Smooth muscle cell (in vitro differentiated cells): Measurements from ENCODE around the gene PTPRD. TPM values are rescaled to one million over a fixed set of nuclear protein-coding genes. Genes with fewer than 3 reads are reported as not detected.

ENCODE experiments used
- DNase-seq: peaks from one replicate; lab custom pipeline; 2025; ENCODE audit not compliant: unreplicated experiment; lab: John Stamatoyannopoulos, UW
- H2AFZ ChIP-seq: fragments of 200-600 bp; sonication (generic); 2 replicates; pipeline ENCODE4 v1.6.0; 2016; ENCODE audit warnings: antibody characterized with exemption, low read depth, mild to moderate bottlenecking
- H3F3A ChIP-seq: fragments of 200-600 bp; sonication (generic); 2 replicates; pipeline ENCODE4 v1.6.0; 2017; ENCODE audit warnings: antibody characterized with exemption, low read depth
- H3K27ac ChIP-seq: fragments of 200-600 bp; sonication (generic); 2 replicates; pipeline ENCODE4 v1.5.1; 2016; ENCODE audit warnings: low read depth, mild to moderate bottlenecking
- H3K27me3 ChIP-seq: fragments of 200-600 bp; sonication (generic); 2 replicates; pipeline ENCODE4 v1.6.1; 2016; ENCODE audit warnings: low read depth, mild to moderate bottlenecking
- H3K36me3 ChIP-seq: fragments of 200-600 bp; sonication (generic); 2 replicates; pipeline ENCODE4 v1.5.1; 2016; ENCODE audit warnings: low read depth
- H3K4me1 ChIP-seq: fragments of 200-600 bp; sonication (generic); 2 replicates; pipeline ENCODE4 v1.5.1; 2016; ENCODE audit warnings: low read depth
- H3K4me2 ChIP-seq: fragments of 200-600 bp; sonication (generic); 2 replicates; pipeline ENCODE4 v1.6.0; 2016; ENCODE audit warnings: mild to moderate bottlenecking
- H3K4me3 ChIP-seq: fragments of 200-600 bp; sonication (generic); 2 replicates; pipeline ENCODE4 v1.5.1; 2016; ENCODE audit warnings: mild to moderate bottlenecking
- H3K79me2 ChIP-seq: fragments of 200-600 bp; sonication (generic); 2 replicates; pipeline ENCODE4 v1.6.0; 2016; ENCODE audit warnings: low read depth, mild to moderate bottlenecking
- H3K9ac ChIP-seq: fragments of 200-600 bp; sonication (generic); 2 replicates; pipeline ENCODE4 v1.6.0; 2016; ENCODE audit warnings: low read depth
- H3K9me3 ChIP-seq: fragments of 200-600 bp; sonication (generic); replicated peaks from 2 replicates; pipeline ENCODE4 v1.5.1; 2016; ENCODE audit warnings: low read depth
- H4K20me1 ChIP-seq: fragments of 200-600 bp; sonication (generic); 2 replicates; pipeline ENCODE4 v1.6.0; 2016; ENCODE audit warnings: low read depth
- WGBS: methylation state at CpG from one replicate; pipeline ENCODE4 v1.1.7; 2016; ENCODE audit warnings: low lambda C conversion rate; 5-methylcytosine and 5-hydroxymethylcytosine counted together
- polyA plus RNA-seq: library from polyadenylated mRNA; unstranded; fragments of >200 nt; fragmentation: Nextera tagmentation; extraction: Ambion mirVana; gene quantifications from 2 replicates; pipeline ENCODE4 v1.2.1, GENCODE V29; 2016
- total RNA-seq: library from RNA; depleted of rRNA; stranded (reverse); fragments of >200 nt; gene quantifications from 2 replicates; pipeline ENCODE4 v1.2.3, GENCODE V29; 2014
- TF ChIP-seq, protein P1 (sequence below): fragments of 200-600 bp; sonication (generic); IDR thresholded peaks from 2 replicates; pipeline ENCODE4 v1.5.1; 2017; ENCODE audit warnings: borderline replicate concordance, mild to moderate bottlenecking, antibody characterized with exemption; ENCODE audit not compliant: insufficient read depth, poor library complexity, severe bottlenecking

Gene PTPRD
- total and polyA plus RNA-seq, 2 experiments from 2014 or later = 6.5 to 61.0 TPM

DNA sequence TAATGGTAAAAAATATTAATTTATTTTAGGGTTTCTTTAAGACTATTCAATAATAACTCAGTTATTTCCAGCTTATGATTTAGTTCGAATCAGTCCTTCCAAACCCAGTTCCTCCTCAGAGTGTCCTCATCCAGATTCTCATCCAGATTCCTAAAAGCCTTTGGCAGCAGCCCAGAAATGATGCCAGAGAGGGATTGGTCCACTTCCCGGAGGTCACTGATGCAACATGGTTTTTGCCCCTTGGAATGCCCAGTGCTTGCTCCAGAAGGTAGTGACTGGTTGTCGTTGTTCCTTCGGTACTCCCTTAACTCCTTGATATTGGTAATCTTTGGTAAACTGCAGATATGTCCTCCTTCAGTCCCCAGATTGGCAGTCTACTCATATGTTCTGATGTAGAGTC lies 2320.1 kb downstream of the PTPRD start:
- H3K79me2 ChIP-seq = no peaks in the 10 kb centered on the region
- no peak overlapping the region for H3K9ac ChIP-seq
- no peaks in the 10 kb centered on the region for H3K4me1 ChIP-seq
- no peaks in the 10 kb centered on the region for H3K27me3 ChIP-seq
- no peak overlapping the region for H2AFZ ChIP-seq
- WGBS = 98% methylated on average over 4 of the region's 4 CpGs
- no peak for DNase-seq
- H3K27ac ChIP-seq = no peak overlapping the region
- H3K4me3 ChIP-seq = no peak overlapping the region
- H4K20me1 ChIP-seq = no peaks in the 10 kb centered on the region
- TF ChIP-seq, protein P1, sequence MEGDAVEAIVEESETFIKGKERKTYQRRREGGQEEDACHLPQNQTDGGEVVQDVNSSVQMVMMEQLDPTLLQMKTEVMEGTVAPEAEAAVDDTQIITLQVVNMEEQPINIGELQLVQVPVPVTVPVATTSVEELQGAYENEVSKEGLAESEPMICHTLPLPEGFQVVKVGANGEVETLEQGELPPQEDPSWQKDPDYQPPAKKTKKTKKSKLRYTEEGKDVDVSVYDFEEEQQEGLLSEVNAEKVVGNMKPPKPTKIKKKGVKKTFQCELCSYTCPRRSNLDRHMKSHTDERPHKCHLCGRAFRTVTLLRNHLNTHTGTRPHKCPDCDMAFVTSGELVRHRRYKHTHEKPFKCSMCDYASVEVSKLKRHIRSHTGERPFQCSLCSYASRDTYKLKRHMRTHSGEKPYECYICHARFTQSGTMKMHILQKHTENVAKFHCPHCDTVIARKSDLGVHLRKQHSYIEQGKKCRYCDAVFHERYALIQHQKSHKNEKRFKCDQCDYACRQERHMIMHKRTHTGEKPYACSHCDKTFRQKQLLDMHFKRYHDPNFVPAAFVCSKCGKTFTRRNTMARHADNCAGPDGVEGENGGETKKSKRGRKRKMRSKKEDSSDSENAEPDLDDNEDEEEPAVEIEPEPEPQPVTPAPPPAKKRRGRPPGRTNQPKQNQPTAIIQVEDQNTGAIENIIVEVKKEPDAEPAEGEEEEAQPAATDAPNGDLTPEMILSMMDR = no peak
- H3K4me2 ChIP-seq = no peak overlapping the region
- H3K9me3 ChIP-seq = no peaks in the 10 kb centered on the region
- no peaks in the 10 kb centered on the region for H3K36me3 ChIP-seq
- no peaks in the 10 kb centered on the region for H3F3A ChIP-seq

DNA sequence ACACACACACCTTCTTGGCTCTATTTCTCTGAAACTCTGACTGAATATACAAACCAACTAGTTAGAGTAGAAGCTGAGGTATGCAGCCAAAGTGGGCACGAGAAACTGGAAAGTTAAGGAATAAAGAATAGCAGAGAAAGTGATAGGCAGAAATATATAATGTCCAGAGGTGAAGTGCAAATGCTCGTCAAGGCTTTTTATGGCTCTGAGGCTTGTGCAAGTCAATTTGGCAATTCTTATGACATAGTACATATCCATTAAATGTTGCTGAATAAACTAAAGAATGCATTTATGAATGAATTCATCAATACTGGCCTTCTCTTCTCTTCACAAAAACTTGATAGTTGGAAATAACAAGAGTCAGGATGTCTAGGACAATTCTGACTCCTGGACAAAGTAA lies 2323.1 kb downstream of the PTPRD start:
- WGBS = 86% methylated on average over 2 of the region's 2 CpGs
- DNase-seq = no peak
- Histone ChIP-seq H3K27me3 (no peaks in the 10 kb centered on the region), H3K79me2 (no peaks in the 10 kb centered on the region), H3K9me3 (no peaks in the 10 kb centered on the region), H3K4me2 (no peak overlapping the region), H3K27ac (no peak overlapping the region), H3F3A (no peaks in the 10 kb centered on the region), H4K20me1 (no peaks in the 10 kb centered on the region), H3K36me3 (no peaks in the 10 kb centered on the region), H2AFZ (no peak overlapping the region), H3K4me3 (no peak overlapping the region), H3K9ac (no peak overlapping the region), H3K4me1 (peaks cover 7% of the 10 kb centered on the region)
- TF ChIP-seq, protein P1 = no peak

GRCh38 chr9:8287970-8288369 lies 2324.8 kb downstream of the PTPRD start:
- 82% methylated on average over 2 of the region's 2 CpGs for WGBS
- H3K27ac ChIP-seq = no peak overlapping the region
- H2AFZ ChIP-seq = no peak overlapping the region
- H4K20me1 ChIP-seq = no peaks in the 10 kb centered on the region
- no peaks in the 10 kb centered on the region for H3K9me3 ChIP-seq
- no peak overlapping the region for H3K4me3 ChIP-seq
- no peaks in the 10 kb centered on the region for H3F3A ChIP-seq
- no peaks in the 10 kb centered on the region for H3K36me3 ChIP-seq
- no peaks in the 10 kb centered on the region for H3K27me3 ChIP-seq
- no peak overlapping the region for H3K9ac ChIP-seq
- no peak overlapping the region for H3K4me2 ChIP-seq
- DNase-seq = no peak
- peaks cover 10% of the 10 kb centered on the region for H3K4me1 ChIP-seq
- TF ChIP-seq, protein P1 = no peak
- no peaks in the 10 kb centered on the region for H3K79me2 ChIP-seq

DNA sequence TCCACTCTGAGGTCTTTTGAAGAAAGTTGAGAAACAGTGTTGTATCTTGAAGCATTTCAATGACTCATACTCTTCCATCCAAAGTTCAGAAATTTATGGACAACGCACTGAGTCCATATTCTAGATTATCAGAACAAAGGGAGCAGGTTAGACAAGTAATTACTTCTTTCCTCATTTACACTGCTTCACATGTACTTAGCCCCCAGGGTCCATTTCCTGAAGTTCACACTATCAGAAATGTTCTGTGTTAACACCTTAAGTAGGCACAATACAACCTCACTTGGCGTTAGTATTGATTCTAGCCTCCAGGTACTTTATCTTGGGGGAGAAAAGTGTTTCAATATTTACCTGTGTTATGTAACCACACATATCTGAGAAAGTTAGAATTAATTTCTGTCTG lies 2325.3 kb downstream of the PTPRD start:
- Histone ChIP-seq H3K79me2 (no peaks in the 10 kb centered on the region), H3K9me3 (no peaks in the 10 kb centered on the region), H3K27ac (no peak overlapping the region), H3K36me3 (no peaks in the 10 kb centered on the region), H3K4me2 (no peak overlapping the region), H2AFZ (no peak overlapping the region), H3K4me1 (peaks cover 10% of the 10 kb centered on the region), H4K20me1 (no peaks in the 10 kb centered on the region), H3K27me3 (no peaks in the 10 kb centered on the region), H3K9ac (no peak overlapping the region), H3K4me3 (no peak overlapping the region), H3F3A (no peaks in the 10 kb centered on the region)
- 87% methylated on average over 2 of the region's 2 CpGs for WGBS
- DNase-seq = no peak
- TF ChIP-seq, protein P1 = no peak
